Glomerular visceral epithelial cell (primary cell): ENCODE data around the gene BMP6.
A peak's percentile ranks its signal among the peaks of the same experiment; 100 is the strongest.

Source experiments
- DNase-seq: peaks from one replicate; pipeline ENCODE4 v3.0.0-alpha.2; 2016; ENCODE audit errors: extremely low spot score

Gene BMP6

GRCh38 chr6:7725849-7726415 is at the start of gene BMP6:
Gene BMP6 (plus strand): TSS chr6:7726099. CDS start chr6:7726956, 857 bp downstream.
- peak; percentile 83 for DNase-seq

- DNase-seq = no peak
Measured at GRCh38 chr6:7677229-7677628, 48.7 kb upstream of the BMP6 start.

- no peak for DNase-seq
Measured at GRCh38 chr6:7680393-7681075, 45.4 kb upstream of the BMP6 start.

GRCh38 chr6:7681449-7681848 is 44.5 kb upstream of the BMP6 start:
- no peak for DNase-seq

- no peak for DNase-seq
Measured at GRCh38 chr6:7684076-7684475, 41.8 kb upstream of the BMP6 start.

GRCh38 chr6:7684843-7685242 is 41.1 kb upstream of the BMP6 start:
- DNase-seq = no peak

GRCh38 chr6:7685276-7685675 is 40.6 kb upstream of the BMP6 start:
- DNase-seq = no peak

- DNase-seq = no peak
Measured at GRCh38 chr6:7687145-7688111, 38.5 kb upstream of the BMP6 start.

- DNase-seq = no peak
Measured at GRCh38 chr6:7691021-7691420, 34.9 kb upstream of the BMP6 start.

- DNase-seq = peak; percentile 58
Measured at GRCh38 chr6:7691675-7692452, 34.0 kb upstream of the BMP6 start.

- no peak for DNase-seq
Measured at GRCh38 chr6:7692453-7692784, 33.5 kb upstream of the BMP6 start.

GRCh38 chr6:7693827-7694226 is 32.1 kb upstream of the BMP6 start:
- no peak for DNase-seq

- no peak for DNase-seq
Measured at GRCh38 chr6:7696061-7696460, 29.8 kb upstream of the BMP6 start.

- no peak for DNase-seq
Measured at GRCh38 chr6:7697432-7697819, 28.5 kb upstream of the BMP6 start.

GRCh38 chr6:7697820-7698623 is 27.9 kb upstream of the BMP6 start:
- DNase-seq = peak; percentile 67

GRCh38 chr6:7701212-7701834 is 24.6 kb upstream of the BMP6 start:
- DNase-seq = no peak

- DNase-seq = no peak
Measured at GRCh38 chr6:7703148-7703680, 22.7 kb upstream of the BMP6 start.

- no peak for DNase-seq
Measured at GRCh38 chr6:7705483-7705882, 20.4 kb upstream of the BMP6 start.

- no peak for DNase-seq
Measured at GRCh38 chr6:7706269-7706668, 19.6 kb upstream of the BMP6 start.

GRCh38 chr6:7707787-7708186 is 18.1 kb upstream of the BMP6 start:
- DNase-seq = peak; percentile 55
